Measurements from ENCODE around the gene PRR35.

Gene PRR35

GRCh38 chr16:549544-550263 lies 10.5 kb upstream of the PRR35 start:
- Histone ChIP-seq H3K9ac (no peak overlapping the region), H3K4me3 (ENCODE audit: low read depth, low read length) (no peak overlapping the region), H3K79me2 (no peaks in the 10 kb centered on the region), H3K9me3 (ENCODE audit: control insufficient read depth, low read length) (no peaks in the 10 kb centered on the region), H3K4me1 (no peaks in the 10 kb centered on the region), H3K27me3 (ENCODE audit: control insufficient read depth, insufficient read depth, low read length) (no peaks in the 10 kb centered on the region), H3K4me2 (ENCODE audit: low read length) (no peak overlapping the region), H3K27ac (no peak overlapping the region), H3K36me3 (ENCODE audit: control insufficient read depth, insufficient read depth, low read length) (no peaks in the 10 kb centered on the region), H2AFZ (no peak overlapping the region)
- no peak for TF ChIP-seq CTCF (IDR thresholded peaks at IDR 0.05)

- no peaks in the 10 kb centered on the region for H3K79me2 ChIP-seq
- H3K4me2 ChIP-seq (ENCODE audit: low read length) = no peak overlapping the region
- H2AFZ ChIP-seq = no peak overlapping the region
- TF ChIP-seq CTCF (IDR thresholded peaks at IDR 0.05) = no peak
- H3K4me1 ChIP-seq = no peaks in the 10 kb centered on the region
- no peaks in the 10 kb centered on the region for H3K36me3 ChIP-seq (ENCODE audit: control insufficient read depth, insufficient read depth, low read length)
- no peaks in the 10 kb centered on the region for H3K27me3 ChIP-seq (ENCODE audit: control insufficient read depth, insufficient read depth, low read length)
- no peaks in the 10 kb centered on the region for H3K9me3 ChIP-seq (ENCODE audit: control insufficient read depth, low read length)
- no peak overlapping the region for H3K27ac ChIP-seq
- H3K4me3 ChIP-seq (ENCODE audit: low read depth, low read length) = no peak overlapping the region
- H3K9ac ChIP-seq = no peak overlapping the region
These were observed 9.0 kb upstream of the PRR35 start for GRCh38 chr16:551210-551609.

GRCh38 chr16:552171-552570 lies 8.0 kb upstream of the PRR35 start:
- H3K79me2 ChIP-seq = no peaks in the 10 kb centered on the region
- no peak overlapping the region for H3K9ac ChIP-seq
- no peak overlapping the region for H3K4me2 ChIP-seq (ENCODE audit: low read length)
- H2AFZ ChIP-seq = no peak overlapping the region
- no peaks in the 10 kb centered on the region for H3K4me1 ChIP-seq
- H3K4me3 ChIP-seq (ENCODE audit: low read depth, low read length) = no peak overlapping the region
- H3K27me3 ChIP-seq (ENCODE audit: control insufficient read depth, insufficient read depth, low read length) = no peaks in the 10 kb centered on the region
- H3K9me3 ChIP-seq (ENCODE audit: control insufficient read depth, low read length) = no peaks in the 10 kb centered on the region
- TF ChIP-seq CTCF (IDR thresholded peaks at IDR 0.05) = no peak
- H3K36me3 ChIP-seq (ENCODE audit: control insufficient read depth, insufficient read depth, low read length) = no peaks in the 10 kb centered on the region
- no peak overlapping the region for H3K27ac ChIP-seq

DNA sequence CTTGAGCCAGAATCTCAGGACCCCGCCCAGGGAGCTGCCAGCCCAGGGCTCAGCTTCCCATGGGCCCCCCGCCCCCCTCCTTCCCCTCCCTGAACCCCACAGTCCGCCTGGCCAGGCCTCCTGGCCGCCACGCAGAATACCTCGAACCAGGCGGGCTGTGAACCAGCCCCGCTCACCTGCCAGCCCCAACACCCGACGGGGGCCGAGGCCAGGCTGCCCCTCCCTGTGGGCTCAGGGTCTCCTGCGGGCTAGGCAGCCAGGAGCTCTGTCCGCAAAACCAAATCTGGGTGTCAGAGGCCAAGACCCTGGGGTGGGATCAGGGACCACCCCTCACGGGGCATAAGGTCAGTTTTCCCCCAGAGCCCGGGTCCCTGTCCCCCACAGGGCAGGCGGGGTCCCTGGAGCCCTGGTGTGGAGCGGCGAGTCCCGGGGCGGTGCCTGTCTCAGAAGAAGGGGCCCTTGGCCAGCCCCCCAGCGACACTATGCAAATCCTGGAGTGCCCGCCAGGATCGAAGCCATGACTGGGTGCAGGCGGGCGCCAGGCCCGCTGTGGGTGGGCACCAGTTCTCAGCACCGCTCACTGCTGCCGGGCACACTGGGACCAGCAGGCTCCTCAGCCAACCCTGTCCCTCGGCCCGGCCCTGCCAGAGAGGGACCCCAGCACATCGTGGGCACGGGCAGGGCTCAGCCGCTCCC lies 6.4 kb upstream of the PRR35 start:
- H2AFZ ChIP-seq = no peak overlapping the region
- no peaks in the 10 kb centered on the region for H3K36me3 ChIP-seq (ENCODE audit: control insufficient read depth, insufficient read depth, low read length)
- H3K4me3 ChIP-seq (ENCODE audit: low read depth, low read length) = no peak overlapping the region
- no peak overlapping the region for H3K4me2 ChIP-seq (ENCODE audit: low read length)
- H3K9ac ChIP-seq = no peak overlapping the region
- H3K27ac ChIP-seq = no peak overlapping the region
- H3K9me3 ChIP-seq (ENCODE audit: control insufficient read depth, low read length) = no peaks in the 10 kb centered on the region
- no peak for TF ChIP-seq CTCF (IDR thresholded peaks at IDR 0.05)
- H3K4me1 ChIP-seq = no peaks in the 10 kb centered on the region
- H3K79me2 ChIP-seq = no peaks in the 10 kb centered on the region
- no peaks in the 10 kb centered on the region for H3K27me3 ChIP-seq (ENCODE audit: control insufficient read depth, insufficient read depth, low read length)

GRCh38 chr16:554297-554621 lies 5.9 kb upstream of the PRR35 start:
- Histone ChIP-seq H2AFZ (no peak overlapping the region), H3K9me3 (ENCODE audit: control insufficient read depth, low read length) (no peaks in the 10 kb centered on the region), H3K4me3 (ENCODE audit: low read depth, low read length) (no peak overlapping the region), H3K27me3 (ENCODE audit: control insufficient read depth, insufficient read depth, low read length) (no peaks in the 10 kb centered on the region), H3K27ac (no peak overlapping the region), H3K4me2 (ENCODE audit: low read length) (no peak overlapping the region), H3K36me3 (ENCODE audit: control insufficient read depth, insufficient read depth, low read length) (no peaks in the 10 kb centered on the region), H3K4me1 (peaks cover 2% of the 10 kb centered on the region), H3K9ac (no peak overlapping the region), H3K79me2 (no peaks in the 10 kb centered on the region)
- no peak for TF ChIP-seq CTCF (IDR thresholded peaks at IDR 0.05)
